Measurements from ENCODE around the gene PSMD9.
A peak's percentile ranks its signal among the peaks of the same experiment; 100 is the strongest.
"Not testable (repeated sequence)": the region's sequence is repeated elsewhere in the genome, so short reads cannot be mapped to it uniquely, and the experiment has no call there.

PSMD9 gene, protein sequence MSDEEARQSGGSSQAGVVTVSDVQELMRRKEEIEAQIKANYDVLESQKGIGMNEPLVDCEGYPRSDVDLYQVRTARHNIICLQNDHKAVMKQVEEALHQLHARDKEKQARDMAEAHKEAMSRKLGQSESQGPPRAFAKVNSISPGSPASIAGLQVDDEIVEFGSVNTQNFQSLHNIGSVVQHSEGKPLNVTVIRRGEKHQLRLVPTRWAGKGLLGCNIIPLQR

GRCh38 chr12:121888478-121889273, at the start of gene PSMD9:
Gene PSMD9 (plus strand): TSS chr12:121888790. CDS start chr12:121888857, 67 bp downstream.
- peak; percentile 91 to 97 for DNase-seq

DNA sequence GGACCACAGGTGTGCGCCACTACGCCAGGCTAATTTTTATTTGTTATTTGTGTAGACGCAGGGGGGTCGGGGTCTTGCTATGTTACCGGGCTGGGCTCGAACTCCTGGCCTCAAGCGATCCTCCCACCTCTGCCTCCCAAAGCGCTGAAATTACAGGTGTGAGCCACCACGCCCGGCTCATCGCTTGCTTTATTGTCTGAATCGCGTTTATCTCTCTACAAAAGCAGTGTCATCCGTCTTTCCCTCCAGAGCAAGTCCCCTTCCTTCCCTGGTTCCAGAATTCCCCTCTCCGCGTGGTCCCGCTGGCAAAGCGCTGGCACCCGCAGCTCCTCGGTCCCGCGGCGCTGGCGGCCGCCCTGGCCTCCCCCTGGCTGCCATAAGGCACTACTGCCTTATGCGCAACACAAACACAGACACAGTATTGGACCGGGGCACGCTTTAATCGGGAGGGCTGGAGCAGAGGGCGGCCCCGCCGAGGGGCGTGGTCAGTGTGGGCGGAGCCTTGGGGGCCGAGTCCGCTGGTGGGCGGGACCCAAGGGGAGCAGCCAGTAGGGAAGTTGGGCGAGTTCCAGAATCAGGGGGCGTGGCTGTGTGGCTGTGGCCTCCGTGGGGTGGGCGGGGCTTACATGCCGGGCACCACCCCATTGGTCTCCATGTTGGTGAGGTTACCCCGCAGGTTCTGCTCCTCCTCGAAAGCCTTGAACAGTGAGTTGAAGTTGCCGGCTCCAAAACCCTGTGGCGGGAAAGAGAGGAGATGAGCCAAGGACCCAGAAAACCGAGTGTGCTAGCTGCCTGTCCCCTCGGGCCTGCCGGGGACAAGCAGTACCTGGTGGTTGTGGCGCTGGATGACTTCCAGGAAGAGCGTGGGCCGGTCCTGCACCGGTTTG, 49.2 kb upstream of the PSMD9 start:
- peak; percentile 92 to 98 for DNase-seq

DNA sequence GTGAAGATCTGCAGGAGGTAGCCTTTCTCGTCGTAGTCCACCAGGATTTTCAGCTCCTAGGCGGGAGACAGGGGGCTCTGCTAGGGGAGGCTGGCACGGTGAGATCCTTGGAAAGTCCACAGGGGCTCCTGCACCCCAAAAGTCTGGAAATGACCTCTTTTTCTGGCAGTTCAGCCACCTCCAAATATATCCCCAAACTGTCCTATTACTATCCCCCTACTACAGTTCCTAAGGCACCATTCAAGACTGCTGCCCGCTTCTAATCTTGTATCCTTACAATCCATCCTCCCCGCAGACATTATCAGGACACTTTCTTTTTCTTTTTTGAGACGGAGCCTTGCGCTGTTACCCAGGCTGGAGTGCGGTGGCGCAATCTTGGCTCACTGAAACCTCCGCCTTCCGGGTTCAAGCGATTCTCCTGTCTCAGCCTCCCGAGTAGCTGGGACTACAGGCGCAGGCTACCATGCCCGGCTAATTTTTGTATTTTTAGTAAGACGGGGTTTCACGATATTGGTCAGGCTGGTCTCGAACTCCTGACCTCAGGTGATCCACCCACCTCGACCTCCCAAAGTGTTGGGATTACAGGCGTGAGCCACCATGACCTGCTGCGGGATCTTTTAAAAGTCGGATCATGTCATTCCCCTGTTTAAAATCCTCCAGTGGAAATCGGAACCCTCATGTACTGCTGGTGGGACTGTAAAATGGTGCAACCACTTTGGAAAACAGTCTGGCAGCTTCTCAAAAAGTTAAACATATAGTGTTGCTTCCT, 48.4 kb upstream of the PSMD9 start:
- no peak for DNase-seq

DNA sequence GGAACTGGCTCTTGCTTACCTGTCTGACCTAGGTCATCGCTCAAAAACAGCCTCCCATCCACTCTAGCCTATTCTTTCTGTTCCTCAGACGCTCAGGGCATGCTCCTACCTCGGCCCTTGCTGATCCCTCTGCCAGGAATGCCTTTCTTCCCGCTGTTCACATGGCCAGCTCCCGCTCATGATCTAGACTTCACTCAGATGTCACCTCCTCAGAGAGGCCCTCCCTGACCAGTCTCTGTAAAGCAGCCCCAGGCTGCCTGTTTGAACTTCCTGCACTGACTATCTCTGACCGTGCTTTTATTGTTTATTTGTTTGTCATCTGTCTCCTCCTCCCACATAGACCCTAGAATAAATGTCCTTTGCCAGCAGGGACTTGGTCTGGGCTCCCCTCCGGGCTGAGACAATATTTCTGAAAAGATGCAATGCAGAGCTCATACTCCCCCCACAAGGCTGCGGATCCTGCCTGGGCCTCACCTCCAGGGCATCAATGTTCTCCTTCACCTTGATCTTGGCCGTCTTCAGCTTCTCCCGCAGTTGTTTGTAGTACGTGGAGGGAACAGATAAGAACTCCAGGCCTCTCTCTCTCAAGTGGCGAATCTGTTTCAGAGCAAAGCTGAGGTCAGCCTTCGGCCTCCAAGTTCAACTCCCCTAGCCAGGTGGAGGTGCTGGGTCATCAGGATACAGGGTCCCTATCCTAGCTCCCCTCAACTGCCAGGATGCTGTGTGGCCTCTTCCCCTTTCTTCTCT, 45.2 kb upstream of the PSMD9 start:
- DNase-seq: no peak

- DNase-seq: no peak
Observed at GRCh38 chr12:121845701-121846100, 42.9 kb upstream of the PSMD9 start.

DNA sequence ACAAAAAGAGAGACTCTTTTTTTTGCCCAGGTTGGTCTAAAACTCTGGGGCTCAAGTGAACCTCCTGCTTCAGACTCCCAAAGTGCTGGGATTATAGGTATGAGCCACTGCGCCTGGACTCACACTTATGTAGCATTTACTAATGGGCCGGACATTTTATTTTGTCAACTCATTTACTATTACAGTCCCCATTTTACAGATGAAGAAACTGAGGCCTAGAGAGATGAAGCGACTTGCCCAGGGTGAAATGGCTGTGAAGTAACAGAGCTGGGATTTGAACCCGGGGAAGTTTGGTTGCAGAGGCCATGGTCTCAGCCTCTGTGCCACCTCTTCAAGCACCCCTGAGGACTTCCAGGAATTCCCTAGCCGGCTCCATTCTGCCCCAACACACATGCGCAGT, 39.4 kb upstream of the PSMD9 start:
- no peak for DNase-seq

DNA sequence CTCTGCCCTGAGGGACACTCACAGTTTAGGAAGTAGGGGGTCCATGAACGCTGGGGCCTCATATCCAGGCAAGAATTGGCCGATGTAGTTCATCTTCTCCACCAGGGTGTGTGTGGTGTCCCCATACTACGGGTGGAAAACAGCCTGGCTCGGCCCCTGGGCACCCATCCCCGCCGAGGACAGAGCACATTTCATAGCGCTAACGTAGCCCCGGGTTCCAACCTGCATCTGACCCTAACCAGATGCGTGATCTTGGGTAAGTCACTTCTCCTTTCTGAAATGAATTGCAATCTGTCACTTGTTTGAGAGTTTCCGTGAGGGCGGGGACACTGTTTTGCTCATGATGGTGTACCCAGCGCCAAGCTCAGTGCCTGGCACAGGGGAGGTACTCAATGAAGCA, 38.9 kb upstream of the PSMD9 start:
- DNase-seq: no peak

GRCh38 chr12:121852392-121852791, 36.2 kb upstream of the PSMD9 start:
- DNase-seq: not testable (repeated sequence)

- no peak for DNase-seq
Observed at GRCh38 chr12:121857322-121858246, 31.0 kb upstream of the PSMD9 start.

- DNase-seq: no peak
Observed at GRCh38 chr12:121858318-121858661, 30.3 kb upstream of the PSMD9 start.

- DNase-seq: no peak
Observed at GRCh38 chr12:121858662-121859572, 29.7 kb upstream of the PSMD9 start, which contains the start of gene HPD. Gene HPD (minus strand): TSS chr12:121858859. CDS start chr12:121858823, 36 bp downstream.

DNA sequence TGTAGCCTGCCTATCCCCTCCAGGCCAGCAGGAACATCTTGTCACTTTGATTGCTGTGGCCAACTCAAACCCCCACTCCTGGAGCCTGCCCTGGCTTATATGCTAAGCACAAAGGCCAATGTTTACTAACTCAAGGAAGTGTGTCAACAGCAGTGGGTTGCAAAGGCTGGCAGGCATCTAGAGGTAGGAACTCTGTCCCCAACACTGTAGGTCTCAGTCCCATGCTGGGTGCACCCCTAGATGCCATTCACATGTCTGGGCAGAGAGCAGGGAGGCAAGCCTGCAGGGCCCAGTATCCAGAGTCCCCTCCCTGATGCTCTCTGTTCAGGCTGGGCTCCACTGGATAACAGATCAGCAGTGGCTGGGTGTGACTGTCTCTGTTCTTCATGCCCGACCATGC, 28.3 kb upstream of the PSMD9 start:
- no peak for DNase-seq

- DNase-seq: not testable (repeated sequence)
Observed at GRCh38 chr12:121860699-121861098, 27.9 kb upstream of the PSMD9 start.

GRCh38 chr12:121861636-121862254, 26.8 kb upstream of the PSMD9 start:
- no peak for DNase-seq

- DNase-seq: no peak
Observed at GRCh38 chr12:121866331-121866730, 22.3 kb upstream of the PSMD9 start.

DNA sequence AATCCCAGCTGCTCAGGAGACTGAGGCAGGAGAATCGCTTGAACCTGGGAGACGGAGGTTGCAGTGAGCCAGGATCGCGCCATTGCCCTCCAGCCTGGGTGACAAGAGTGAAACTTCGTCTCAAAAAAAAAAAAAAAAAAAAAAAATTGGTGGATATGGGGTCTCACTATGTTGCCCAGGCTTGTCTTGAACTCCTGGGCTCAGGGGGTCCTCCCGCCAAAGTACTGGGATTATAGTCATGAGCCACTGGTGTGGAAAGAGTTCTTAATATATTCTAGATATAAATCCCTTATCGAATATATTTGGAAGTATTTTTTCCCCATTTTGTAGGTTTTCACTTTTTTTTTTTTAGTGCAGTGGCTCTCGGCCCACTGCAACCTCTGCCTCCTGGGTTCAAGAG, 19.4 kb upstream of the PSMD9 start:
- DNase-seq: not testable (repeated sequence)

- DNase-seq: no peak
Observed at GRCh38 chr12:121871467-121871866, 17.1 kb upstream of the PSMD9 start.

GRCh38 chr12:121872546-121873215, 15.9 kb upstream of the PSMD9 start:
- DNase-seq: peak; percentile 64 to 90

DNA sequence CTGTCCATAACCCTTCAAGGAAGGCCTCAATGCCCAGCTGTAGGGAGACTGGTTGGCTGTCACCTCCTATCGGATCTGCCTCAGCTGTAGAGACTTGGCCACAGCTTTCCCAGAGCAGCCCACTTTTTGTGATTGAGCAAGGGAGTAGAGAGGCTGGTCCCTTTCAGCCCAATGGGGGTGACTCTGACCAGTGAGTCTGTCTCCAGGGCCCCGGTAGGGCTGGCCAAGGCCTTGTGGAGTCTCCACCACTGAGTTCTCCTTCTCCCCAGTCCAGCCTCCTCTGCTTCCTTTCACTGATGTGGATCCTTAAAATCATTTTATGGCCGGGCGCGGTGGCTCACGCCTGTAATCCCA, 15.4 kb upstream of the PSMD9 start:
- no peak for DNase-seq
